ENCODE measurements around the gene C7orf57. TPM values are rescaled to one million over a fixed set of nuclear protein-coding genes. Genes with fewer than 3 reads are reported as not detected.

The C7orf57 gene
- total and polyA plus RNA-seq, 2 donors (not counting 3 experiments of a cell fraction or from before 2014, with no cell fraction given), result not detected

DNA sequence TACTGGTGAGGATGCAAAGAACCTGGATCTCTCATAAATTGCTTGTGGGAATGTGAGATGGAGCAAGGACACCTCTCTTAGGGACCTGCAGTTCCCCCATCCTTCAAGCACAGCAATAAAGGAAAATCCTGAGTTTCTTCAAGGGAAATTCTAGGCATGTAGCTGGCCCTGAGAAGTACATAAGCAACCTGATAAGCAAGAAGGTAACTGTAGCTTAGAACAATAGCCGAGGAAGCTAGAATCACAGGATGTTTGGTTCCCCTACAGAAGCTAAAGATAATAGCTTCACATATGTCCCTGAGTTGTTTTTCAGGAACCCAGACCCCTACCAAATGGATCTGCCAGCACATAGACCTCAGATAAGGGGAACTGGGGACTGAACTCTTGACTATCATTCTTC, 42.1 kb downstream of the C7orf57 start:
- H3K4me1 ChIP-seq (ENCODE audit: control insufficient read depth, extremely low read depth, insufficient read depth, low read length), result no peaks in the 10 kb centered on the region
- no peaks in the 10 kb centered on the region for H3K27me3 ChIP-seq (ENCODE audit: control insufficient read depth in 2 of 2, insufficient read depth in 2 of 2, low read length in 2 of 2)
- no peak overlapping the region for H3K4me3 ChIP-seq (replicated peaks in 1 of 3; ENCODE audit: insufficient read depth in 1 of 3, low read depth in 1 of 3, low read length in 3 of 3)
- ChIA-PET CTCF (interaction anchor here (1.0 to 1.3 kb wide), 3 partner anchors 33 to 132 kb away, joined by 3 to 5 read pairs (median 3); no protein-coding TSS in a partner anchor), POLR2A (no interaction called here)
- dilution Hi-C loops (cut with MboI; ENCODE audit: extremely low pct_ligation_motif_present, low sequenced_read_pairs), result no loop called here
- H3K27ac ChIP-seq (ENCODE audit: insufficient read depth, low read depth, low read length), result no peak overlapping the region
- no peak overlapping the region for H2AFZ ChIP-seq (ENCODE audit: low read depth, low read length)
- no peaks in the 10 kb centered on the region for H4K20me1 ChIP-seq (replicated peaks; ENCODE audit: control insufficient read depth, extremely low read depth, insufficient read depth, low read length)
- no peak for FAIRE-seq
- no peaks in the 10 kb centered on the region for H3K79me2 ChIP-seq (ENCODE audit: control insufficient read depth, insufficient read depth, low read length)
- BruUV-seq (replicated peaks), result no TSS peak
- H3K36me3 ChIP-seq (ENCODE audit: control insufficient read depth in 2 of 2, extremely low read depth in 1 of 2, insufficient read depth in 2 of 2, low read length in 2 of 2), result no peaks in the 10 kb centered on the region
- no peaks in the 10 kb centered on the region for H3K9me1 ChIP-seq (replicated peaks; ENCODE audit: control insufficient read depth, extremely low read depth, insufficient read depth, low read length)
- no peaks in the 10 kb centered on the region for H3K9me3 ChIP-seq (replicated peaks; ENCODE audit: control insufficient read depth, insufficient read depth, low read length)
- no peak for TF ChIP-seq FOS (IDR thresholded peaks at IDR 0.05; ENCODE audit: borderline replicate concordance, insufficient read depth, low read length)
- TF ChIP-seq POLR2AphosphoS5 (IDR thresholded peaks at IDR 0.05; ENCODE audit: insufficient read depth, low read depth, low read length), result no peak
- TF ChIP-seq GATA2 (IDR thresholded peaks at IDR 0.05; ENCODE audit: insufficient read depth, insufficient read length, low read depth, low read length), result no peak
- TF ChIP-seq MYC (IDR thresholded peaks at IDR 0.05; ENCODE audit: low read depth, low read length), result no peak
- TF ChIP-seq, protein P1, sequence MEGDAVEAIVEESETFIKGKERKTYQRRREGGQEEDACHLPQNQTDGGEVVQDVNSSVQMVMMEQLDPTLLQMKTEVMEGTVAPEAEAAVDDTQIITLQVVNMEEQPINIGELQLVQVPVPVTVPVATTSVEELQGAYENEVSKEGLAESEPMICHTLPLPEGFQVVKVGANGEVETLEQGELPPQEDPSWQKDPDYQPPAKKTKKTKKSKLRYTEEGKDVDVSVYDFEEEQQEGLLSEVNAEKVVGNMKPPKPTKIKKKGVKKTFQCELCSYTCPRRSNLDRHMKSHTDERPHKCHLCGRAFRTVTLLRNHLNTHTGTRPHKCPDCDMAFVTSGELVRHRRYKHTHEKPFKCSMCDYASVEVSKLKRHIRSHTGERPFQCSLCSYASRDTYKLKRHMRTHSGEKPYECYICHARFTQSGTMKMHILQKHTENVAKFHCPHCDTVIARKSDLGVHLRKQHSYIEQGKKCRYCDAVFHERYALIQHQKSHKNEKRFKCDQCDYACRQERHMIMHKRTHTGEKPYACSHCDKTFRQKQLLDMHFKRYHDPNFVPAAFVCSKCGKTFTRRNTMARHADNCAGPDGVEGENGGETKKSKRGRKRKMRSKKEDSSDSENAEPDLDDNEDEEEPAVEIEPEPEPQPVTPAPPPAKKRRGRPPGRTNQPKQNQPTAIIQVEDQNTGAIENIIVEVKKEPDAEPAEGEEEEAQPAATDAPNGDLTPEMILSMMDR (IDR thresholded peaks at IDR 0.05; ENCODE audit: extremely low read depth in 1 of 2, insufficient read depth in 1 of 2, low read depth in 1 of 2, low read length in 2 of 2), result no peak
- TF ChIP-seq JUN (IDR thresholded peaks at IDR 0.05; ENCODE audit: borderline replicate concordance, insufficient read depth, insufficient read length, low read depth), result no peak
- no peak for TF ChIP-seq MAX (IDR thresholded peaks at IDR 0.05; ENCODE audit: insufficient read depth, insufficient read length)
- H3K9ac ChIP-seq (replicated peaks; ENCODE audit: extremely low read depth, insufficient read depth, low read length), result no peak overlapping the region
- intact Hi-C loops (cut with micrococcal nuclease), result no loop called here
- no peak for DNase-seq (ENCODE audit: low read depth, low spot score)
- H3K4me2 ChIP-seq (ENCODE audit: insufficient read depth, low read length), result no peak overlapping the region
